RPMI8226 (cell line): Measurements from ENCODE around the gene ZNF831.

Experiments
- DNase-seq: peaks from one replicate; pipeline ENCODE4 v3.0.0-alpha.2; 2015

The ZNF831 gene

GRCh38 chr20:59217794-59218280, 54.2 kb downstream of the ZNF831 start:
- DNase-seq, result no peak

GRCh38 chr20:59219211-59219610, 55.6 kb downstream of the ZNF831 start:
- DNase-seq, result no peak

- no peak for DNase-seq
Observed at GRCh38 chr20:59220161-59220560, 56.5 kb downstream of the ZNF831 start.

DNA sequence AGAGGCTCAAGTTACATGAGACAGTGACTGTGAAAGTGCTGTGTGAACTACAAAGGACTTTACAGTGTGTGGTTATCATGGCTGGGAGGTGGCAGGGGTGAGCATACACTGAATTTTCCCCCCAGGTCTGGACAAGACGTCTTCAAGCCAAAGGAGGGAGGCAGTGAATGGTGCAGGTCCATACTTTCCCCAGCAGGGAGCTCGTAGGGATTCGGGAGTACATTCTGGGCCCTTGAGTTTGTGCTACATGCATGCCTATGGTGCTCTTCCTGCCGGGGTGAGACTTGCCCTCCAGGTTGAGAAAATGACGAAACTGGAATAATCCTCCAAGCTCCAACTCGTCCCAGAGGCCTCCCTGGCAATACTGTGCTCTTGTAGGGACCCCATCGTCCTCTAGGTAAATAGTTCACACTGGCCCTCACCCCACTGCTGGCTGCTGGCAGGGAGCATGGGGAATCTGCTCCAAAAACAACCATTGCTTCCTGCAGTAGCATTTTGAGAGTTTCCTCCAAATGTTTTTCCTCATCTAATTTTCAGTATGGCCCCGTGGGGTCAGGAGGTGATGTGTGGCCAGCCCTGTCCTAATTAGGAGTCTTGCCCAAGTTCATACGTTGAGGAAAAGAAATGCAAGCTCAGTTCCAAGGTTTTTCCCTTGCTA, 57.6 kb downstream of the ZNF831 start:
- DNase-seq, result no peak

GRCh38 chr20:59221707-59222252, 58.2 kb downstream of the ZNF831 start:
- DNase-seq, result no peak

- DNase-seq, result peak; percentile 72
Observed at GRCh38 chr20:59222253-59223181, 58.9 kb downstream of the ZNF831 start.

DNA sequence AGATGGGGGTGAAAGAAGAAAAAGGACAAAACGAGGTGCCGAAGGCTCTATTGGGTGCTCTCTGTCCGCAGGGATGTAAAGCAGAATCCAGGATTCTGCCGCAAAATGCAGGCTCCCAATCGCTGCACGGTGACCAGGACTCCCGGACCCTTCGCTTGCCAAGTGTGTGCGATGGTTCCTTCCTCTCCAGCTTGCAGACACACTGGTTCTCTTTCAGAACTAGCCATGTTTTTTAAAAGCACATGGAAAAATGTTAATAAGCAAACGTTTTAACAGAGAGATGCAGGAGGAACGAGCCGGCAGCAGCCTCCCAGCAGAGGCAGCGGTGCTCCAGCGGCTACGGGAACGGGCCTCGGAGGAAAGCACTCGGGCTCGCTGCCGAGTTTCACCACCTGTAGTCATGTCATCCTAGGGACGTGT, 59.6 kb downstream of the ZNF831 start:
- DNase-seq, result peak; percentile 3

GRCh38 chr20:59223750-59224149, 60.1 kb downstream of the ZNF831 start:
- no peak for DNase-seq

DNA sequence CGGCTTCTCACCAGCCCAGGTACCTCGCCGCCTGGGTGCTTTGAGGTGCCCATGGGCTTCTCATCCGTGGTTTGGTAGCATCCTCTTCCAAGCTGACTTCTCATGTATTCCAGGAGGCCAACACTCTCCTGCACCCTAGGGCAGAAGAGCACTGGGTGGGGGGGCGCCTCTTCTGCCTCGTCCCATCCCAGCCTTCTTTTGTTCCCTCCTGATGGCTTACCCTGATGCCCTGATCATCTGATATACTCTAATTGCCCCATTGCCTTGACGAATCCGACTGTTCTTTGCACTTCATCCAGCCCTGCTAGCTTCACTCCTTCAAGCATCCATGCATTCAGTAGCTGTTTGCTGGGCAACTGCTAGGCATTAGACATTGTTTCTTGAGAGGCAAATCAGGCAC, 60.6 kb downstream of the ZNF831 start:
- no peak for DNase-seq

- no peak for DNase-seq
Observed at GRCh38 chr20:59230385-59230784, 66.8 kb downstream of the ZNF831 start.

GRCh38 chr20:59231124-59231804, 67.6 kb downstream of the ZNF831 start:
- DNase-seq, result no peak

DNA sequence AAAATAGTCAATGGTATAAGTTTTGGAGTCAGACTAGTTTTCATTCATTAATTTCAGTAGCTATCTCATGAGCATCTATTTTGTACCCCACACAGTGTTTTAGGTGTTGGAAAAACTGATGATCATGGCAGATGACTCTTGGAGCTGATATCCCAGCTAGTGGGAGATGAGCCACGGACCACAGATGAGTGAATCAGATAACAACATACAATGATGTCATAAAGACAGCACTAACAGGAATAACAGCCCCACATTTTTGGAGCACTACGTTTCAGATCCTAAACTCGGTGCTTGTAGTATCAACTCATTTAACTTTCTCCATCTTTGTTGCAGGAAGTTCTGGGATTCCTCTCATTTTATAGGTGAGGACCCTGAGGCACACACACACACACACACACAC, 69.0 kb downstream of the ZNF831 start:
- DNase-seq, result no peak

DNA sequence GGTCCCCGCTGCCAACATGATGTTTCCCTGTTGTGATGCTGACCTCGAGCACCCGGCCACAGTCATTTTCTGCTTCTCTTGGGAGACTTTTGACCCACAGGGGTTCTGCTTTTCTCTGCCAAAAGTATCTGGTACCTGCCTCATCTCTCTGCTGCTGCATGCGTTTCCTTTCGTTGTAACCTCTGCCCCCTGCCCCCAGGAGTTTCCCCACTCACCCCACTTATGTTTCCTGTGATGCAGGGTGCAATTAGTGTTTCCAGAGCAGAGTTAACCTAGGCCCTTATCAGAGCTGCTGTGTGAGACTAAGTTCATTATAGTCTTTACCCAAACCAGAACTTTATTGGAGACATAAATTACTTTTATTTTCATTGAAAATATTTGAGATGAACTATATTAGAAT, 71.6 kb downstream of the ZNF831 start:
- DNase-seq, result no peak

- no peak for DNase-seq
Observed at GRCh38 chr20:59240006-59240405, 76.4 kb downstream of the ZNF831 start.

DNA sequence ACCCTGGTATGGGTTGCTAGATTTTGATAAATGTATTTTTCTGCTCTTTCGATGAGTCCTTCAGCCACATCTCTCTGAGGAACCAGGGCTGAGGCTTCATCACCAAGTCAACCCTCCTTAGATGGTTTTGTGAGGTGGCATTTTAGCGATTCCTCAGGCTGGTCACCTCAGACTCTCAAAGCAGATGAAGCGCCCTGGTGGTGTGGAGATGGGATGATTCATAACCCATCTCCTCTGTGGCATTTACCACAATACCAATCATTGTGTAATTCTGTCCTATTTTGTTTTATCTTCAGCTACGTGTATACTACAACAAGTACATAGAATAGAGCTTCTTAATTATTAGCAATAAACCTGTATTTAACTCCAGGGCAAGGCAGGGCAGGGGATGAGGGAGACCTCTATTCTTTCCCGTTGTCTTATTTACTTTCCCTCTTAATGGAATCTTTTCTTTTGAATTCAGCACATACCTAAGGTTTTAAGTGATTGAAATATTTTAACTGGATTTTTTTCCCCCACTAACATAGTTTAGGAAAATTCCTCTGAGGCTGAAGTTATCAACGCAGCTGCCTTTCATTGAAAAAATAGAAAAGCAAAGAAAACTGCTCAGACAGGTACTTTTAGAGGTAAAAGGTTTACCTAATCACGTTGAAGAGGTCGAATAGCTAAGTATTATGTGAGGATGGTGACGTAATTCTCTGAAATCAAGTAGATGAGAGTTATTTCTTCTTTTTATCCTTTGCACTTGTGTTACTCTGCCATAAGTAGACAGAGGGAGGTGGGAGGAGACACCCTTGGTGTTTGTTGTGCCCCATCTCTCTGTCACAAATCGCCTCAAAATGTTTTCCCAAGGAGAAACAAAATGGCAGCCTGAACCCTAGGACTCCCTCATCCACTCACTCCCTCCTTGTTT, 79.3 kb downstream of the ZNF831 start:
- DNase-seq, result no peak

DNA sequence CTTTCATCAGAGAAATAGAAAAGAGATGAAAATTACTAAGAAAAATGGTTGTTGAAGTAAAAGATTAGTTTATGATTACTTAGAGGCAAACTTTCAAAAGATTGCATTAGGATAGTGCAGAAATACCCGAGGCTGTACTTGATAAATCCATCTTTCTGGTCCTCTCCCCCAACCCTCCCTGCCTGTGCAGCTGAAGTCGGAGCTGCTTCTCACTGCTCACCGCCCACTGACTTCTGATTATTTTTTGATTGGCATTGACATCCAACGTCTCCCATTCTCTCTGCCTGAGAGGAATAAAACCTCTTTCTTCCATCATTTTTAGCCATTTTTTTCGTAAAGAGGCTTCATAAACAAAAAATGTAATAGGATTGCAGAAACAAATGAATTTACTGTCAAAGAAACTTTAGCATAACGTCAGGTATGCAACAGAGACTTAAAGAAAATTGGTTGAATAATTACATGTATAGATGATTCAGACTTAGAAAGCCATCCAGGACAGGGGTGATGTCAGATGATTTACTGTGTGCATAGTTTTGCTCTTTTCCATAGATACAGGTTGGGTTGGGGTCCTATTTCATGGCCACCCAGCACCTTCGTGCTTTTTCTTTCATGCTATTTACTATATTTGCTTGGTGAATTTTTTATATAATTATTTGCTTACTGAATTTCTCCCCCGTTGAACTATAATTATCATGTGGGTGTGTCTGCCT, 83.2 kb downstream of the ZNF831 start:
- no peak for DNase-seq

GRCh38 chr20:59247731-59248684, 84.4 kb downstream of the ZNF831 start:
- DNase-seq, result no peak

DNA sequence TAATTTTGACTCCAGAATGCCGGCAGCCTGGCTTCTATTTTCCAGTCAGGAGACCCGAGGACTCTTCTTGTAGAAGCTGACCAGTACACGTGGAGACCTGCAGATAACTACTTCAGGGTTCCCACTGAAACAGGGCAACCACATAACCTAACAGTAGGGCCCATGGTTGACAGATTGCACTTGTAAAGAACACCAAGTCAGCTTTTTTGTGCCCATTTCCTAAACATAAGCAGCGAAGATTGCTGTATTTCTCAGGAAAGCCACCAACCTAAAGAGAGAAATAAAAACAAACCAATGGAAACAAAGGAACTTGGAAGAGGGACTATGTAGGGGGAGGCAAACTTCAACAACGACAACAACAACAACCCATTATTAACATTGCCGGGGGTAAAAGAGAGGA, 86.7 kb downstream of the ZNF831 start:
- DNase-seq, result no peak

DNA sequence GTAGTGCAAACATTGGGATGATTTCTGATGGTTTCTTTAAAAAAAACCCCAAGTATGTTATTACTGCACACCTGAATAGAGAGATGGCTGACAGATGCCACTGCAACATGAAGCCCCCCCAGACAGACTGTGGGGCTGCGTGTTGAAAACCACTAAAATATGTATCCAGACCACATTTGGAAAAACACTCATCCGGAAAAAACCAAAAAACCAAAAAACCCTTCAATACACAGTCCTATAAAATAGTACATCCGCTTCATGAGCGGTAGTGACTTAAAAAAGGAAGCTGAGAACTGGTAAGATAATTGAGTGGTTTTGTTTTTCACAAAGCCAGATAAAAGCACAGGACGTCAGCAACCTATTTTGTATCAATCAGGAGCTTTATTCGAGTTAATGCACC, 89.7 kb downstream of the ZNF831 start:
- DNase-seq, result no peak

DNA sequence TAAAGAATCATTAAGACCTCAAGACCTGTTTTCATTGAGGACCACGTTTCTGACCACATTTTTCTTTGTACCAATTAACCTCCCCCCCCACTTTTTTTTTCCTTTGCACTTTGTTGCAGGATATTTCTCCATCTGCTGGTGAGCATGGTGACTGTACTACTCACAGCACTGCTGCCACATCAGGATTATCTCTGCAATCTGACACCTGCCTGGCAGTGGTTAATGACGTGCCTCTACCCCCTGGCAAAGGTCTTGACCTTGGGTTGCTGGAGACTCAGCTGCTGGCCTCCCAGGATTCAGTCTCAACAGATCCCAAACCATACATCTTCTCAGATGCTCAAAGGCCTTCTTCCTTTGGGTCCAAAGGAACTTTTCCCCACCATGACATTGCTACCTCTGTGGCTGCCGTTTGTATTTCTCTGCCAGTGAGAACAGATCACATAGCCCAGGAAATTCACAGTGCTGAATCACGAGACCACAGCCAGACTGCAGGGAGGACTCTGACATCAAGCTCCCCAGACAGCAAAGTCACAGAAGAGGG, 90.2 kb downstream of the ZNF831 start:
- no peak for DNase-seq
